Hepatocyte (in vitro differentiated cells): ENCODE measurements around the gene ZGLP1. TPM values are rescaled to one million over a fixed set of nuclear protein-coding genes. Genes with fewer than 3 reads are reported as not detected.

Experiments
- DNase-seq: peaks from one replicate; pipeline ENCODE4 v3.0.0-alpha.2; 2016; ENCODE audit warnings: low spot score
- H2AFZ ChIP-seq: fragments of 200-600 bp; sonication (generic); 2 replicates; pipeline ENCODE4 v1.6.0; 2016; ENCODE audit warnings: antibody characterized with exemption, mild to moderate bottlenecking
- H3K27ac ChIP-seq: fragments of 200-600 bp; sonication (generic); 2 replicates; pipeline ENCODE4 v1.5.1; 2016; ENCODE audit warnings: mild to moderate bottlenecking
- H3K27me3 ChIP-seq: fragments of 200-600 bp; sonication (generic); 2 replicates; pipeline ENCODE4 v1.6.1; 2016
- H3K36me3 ChIP-seq: fragments of 200-600 bp; sonication (generic); replicated peaks from 2 replicates; pipeline ENCODE4 v1.5.1; 2016; ENCODE audit warnings: low read depth; ENCODE audit not compliant: insufficient read depth
- H3K4me1 ChIP-seq: fragments of 200-600 bp; sonication (generic); 2 replicates; pipeline ENCODE4 v1.5.1; 2016; ENCODE audit warnings: mild to moderate bottlenecking, moderate library complexity; ENCODE audit not compliant: insufficient read depth
- H3K4me2 ChIP-seq: fragments of 200-600 bp; sonication (generic); 2 replicates; pipeline ENCODE4 v1.6.0; 2016
- H3K4me3 ChIP-seq: fragments of 200-600 bp; sonication (generic); 2 replicates; pipeline ENCODE4 v1.5.1; 2016; ENCODE audit warnings: mild to moderate bottlenecking
- H3K79me2 ChIP-seq: fragments of 200-600 bp; sonication (generic); 2 replicates; pipeline ENCODE4 v1.6.0; 2017; ENCODE audit warnings: mild to moderate bottlenecking
- H3K9me2 ChIP-seq: fragments of 200-600 bp; sonication (generic); replicated peaks from 2 replicates; pipeline ENCODE4 v1.6.0; 2017; ENCODE audit warnings: mild to moderate bottlenecking; ENCODE audit not compliant: insufficient read depth
- H3K9me3 ChIP-seq: fragments of 200-600 bp; sonication (generic); 2 replicates; pipeline ENCODE4 v1.5.1; 2016; ENCODE audit warnings: low read depth, mild to moderate bottlenecking
- H4K20me1 ChIP-seq: fragments of 200-600 bp; sonication (generic); 2 replicates; pipeline ENCODE4 v1.6.0; 2016; ENCODE audit warnings: mild to moderate bottlenecking; ENCODE audit not compliant: insufficient read depth, poor library complexity, severe bottlenecking
- EZH2 ChIP-seq: fragments of 200-600 bp; sonication (generic); IDR thresholded peaks from 2 replicates; pipeline ENCODE4 v1.6.1; 2016; ENCODE audit warnings: antibody characterized with exemption, mild to moderate bottlenecking, borderline replicate concordance
- EZH2phosphoT487 ChIP-seq: fragments of 200-600 bp; sonication (generic); IDR thresholded peaks from one replicate; pipeline ENCODE4 v1.6.1; 2018; ENCODE audit warnings: antibody characterized with exemption, mild to moderate bottlenecking, low read depth, moderate library complexity; ENCODE audit not compliant: unreplicated experiment, severe bottlenecking
- WGBS: methylation state at CpG from one replicate; pipeline ENCODE4 v1.1.6; 2016; ENCODE audit warnings: low lambda C conversion rate; ENCODE audit errors: missing lambda C conversion rate; 5-methylcytosine and 5-hydroxymethylcytosine counted together
- polyA plus RNA-seq: library from polyadenylated mRNA; unstranded; fragments of >200 nt; fragmentation: Nextera tagmentation; extraction: Ambion mirVana; gene quantifications from 2 replicates; pipeline ENCODE4 v1.2.1, GENCODE V29; 2016
- total RNA-seq: library from RNA; depleted of rRNA; stranded (reverse); fragments of >200 nt; gene quantifications from 2 replicates; pipeline ENCODE4 v1.2.3, GENCODE V29; 2014
- TF ChIP-seq, protein P1 (sequence below): fragments of 200-600 bp; sonication (generic); IDR thresholded peaks from 2 replicates; pipeline ENCODE4 v1.5.1; 2016; ENCODE audit warnings: antibody characterized with exemption, mild to moderate bottlenecking; ENCODE audit not compliant: poor library complexity

The ZGLP1 gene
- total and polyA plus RNA-seq, 2 experiments from 2014 or later, result 2.6 to 10.3 TPM

GRCh38 chr19:10329555-10329954 is 19.9 kb upstream of the ZGLP1 start:
- no peak overlapping the region for H2AFZ ChIP-seq
- H3K79me2 ChIP-seq, result peaks cover 42% of the 10 kb centered on the region
- TF ChIP-seq EZH2, result no peak
- no peak for TF ChIP-seq EZH2phosphoT487
- TF ChIP-seq, protein P1, sequence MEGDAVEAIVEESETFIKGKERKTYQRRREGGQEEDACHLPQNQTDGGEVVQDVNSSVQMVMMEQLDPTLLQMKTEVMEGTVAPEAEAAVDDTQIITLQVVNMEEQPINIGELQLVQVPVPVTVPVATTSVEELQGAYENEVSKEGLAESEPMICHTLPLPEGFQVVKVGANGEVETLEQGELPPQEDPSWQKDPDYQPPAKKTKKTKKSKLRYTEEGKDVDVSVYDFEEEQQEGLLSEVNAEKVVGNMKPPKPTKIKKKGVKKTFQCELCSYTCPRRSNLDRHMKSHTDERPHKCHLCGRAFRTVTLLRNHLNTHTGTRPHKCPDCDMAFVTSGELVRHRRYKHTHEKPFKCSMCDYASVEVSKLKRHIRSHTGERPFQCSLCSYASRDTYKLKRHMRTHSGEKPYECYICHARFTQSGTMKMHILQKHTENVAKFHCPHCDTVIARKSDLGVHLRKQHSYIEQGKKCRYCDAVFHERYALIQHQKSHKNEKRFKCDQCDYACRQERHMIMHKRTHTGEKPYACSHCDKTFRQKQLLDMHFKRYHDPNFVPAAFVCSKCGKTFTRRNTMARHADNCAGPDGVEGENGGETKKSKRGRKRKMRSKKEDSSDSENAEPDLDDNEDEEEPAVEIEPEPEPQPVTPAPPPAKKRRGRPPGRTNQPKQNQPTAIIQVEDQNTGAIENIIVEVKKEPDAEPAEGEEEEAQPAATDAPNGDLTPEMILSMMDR, result no peak
- DNase-seq, result no peak
- H3K27me3 ChIP-seq, result no peaks in the 10 kb centered on the region
- 96% methylated on average over 13 of the region's 13 CpGs for WGBS
- no peak overlapping the region for H3K4me3 ChIP-seq
- no peak overlapping the region for H3K27ac ChIP-seq
- peaks cover 22% of the 10 kb centered on the region for H4K20me1 ChIP-seq
- no peak overlapping the region for H3K4me2 ChIP-seq
- no peaks in the 10 kb centered on the region for H3K36me3 ChIP-seq
- no peaks in the 10 kb centered on the region for H3K9me2 ChIP-seq
- H3K4me1 ChIP-seq, result peaks cover 8% of the 10 kb centered on the region
- H3K9me3 ChIP-seq, result no peaks in the 10 kb centered on the region

- H4K20me1 ChIP-seq, result peaks cover 22% of the 10 kb centered on the region
- no peaks in the 10 kb centered on the region for H3K36me3 ChIP-seq
- no peak for DNase-seq
- no peak overlapping the region for H2AFZ ChIP-seq
- no peak overlapping the region for H3K4me2 ChIP-seq
- 98% methylated on average over 41 of the region's 41 CpGs for WGBS
- no peak overlapping the region for H3K4me3 ChIP-seq
- H3K27me3 ChIP-seq, result no peaks in the 10 kb centered on the region
- TF ChIP-seq, protein P1, result no peak
- TF ChIP-seq EZH2, result no peak
- TF ChIP-seq EZH2phosphoT487, result no peak
- H3K9me3 ChIP-seq, result no peaks in the 10 kb centered on the region
- peaks cover 8% of the 10 kb centered on the region for H3K4me1 ChIP-seq
- H3K9me2 ChIP-seq, result no peaks in the 10 kb centered on the region
- H3K27ac ChIP-seq, result no peak overlapping the region
- peaks cover 42% of the 10 kb centered on the region for H3K79me2 ChIP-seq
These were observed 19.2 kb upstream of the ZGLP1 start for GRCh38 chr19:10328558-10329429.

DNA sequence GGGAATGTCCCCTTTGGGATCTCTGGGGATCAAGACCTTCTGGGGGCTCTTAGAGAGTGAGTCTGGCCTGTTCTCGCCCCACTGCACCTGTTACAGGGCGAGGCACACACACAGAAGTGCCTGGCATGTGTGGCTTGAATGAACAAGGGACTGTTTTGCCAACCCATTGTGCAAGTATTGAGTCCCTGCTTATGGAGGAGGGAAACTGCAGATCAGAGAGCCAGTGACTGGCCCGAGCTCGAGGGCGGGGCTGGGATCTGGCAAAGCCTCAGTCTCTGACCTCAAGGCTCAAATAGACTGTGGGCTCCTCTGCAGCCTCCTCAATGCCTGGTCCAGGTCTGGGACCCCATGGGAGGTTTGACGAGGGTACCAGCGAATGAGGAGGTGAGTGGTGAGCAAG is 18.2 kb upstream of the ZGLP1 start:
- peaks cover 40% of the 10 kb centered on the region for H3K79me2 ChIP-seq
- WGBS, result 95% methylated on average over 7 of the region's 7 CpGs
- no peaks in the 10 kb centered on the region for H3K9me3 ChIP-seq
- no peak for DNase-seq
- TF ChIP-seq EZH2 (no peak), EZH2phosphoT487 (no peak)
- TF ChIP-seq, protein P1, result no peak
- no peak overlapping the region for H3K4me3 ChIP-seq
- H3K9me2 ChIP-seq, result no peaks in the 10 kb centered on the region
- no peak overlapping the region for H3K27ac ChIP-seq
- H3K27me3 ChIP-seq, result no peaks in the 10 kb centered on the region
- peaks cover 21% of the 10 kb centered on the region for H4K20me1 ChIP-seq
- no peaks in the 10 kb centered on the region for H3K36me3 ChIP-seq
- H2AFZ ChIP-seq, result no peak overlapping the region
- H3K4me2 ChIP-seq, result no peak overlapping the region
- H3K4me1 ChIP-seq, result peaks cover 8% of the 10 kb centered on the region
